Ovary (tissue), 3 donors: ENCODE measurements around the gene OTOP2.

Experiments used
- CTCF ChIP-seq, 3 donors: fragments of 450-650 bp in 2 of 3; fragments of 200-600 bp in 1 of 3; IDR thresholded peaks; one replicate each; pipeline versions ENCODE4 v1.5.1 to v1.8.0; 2016 to 2022; ENCODE audit warnings: antibody characterized with exemption in 3 of 3, mild to moderate bottlenecking in 1 of 3
- EP300 ChIP-seq: sonication (generic); formaldehyde crosslinking; IDR thresholded peaks from one replicate; pipeline ENCODE4 v1.6.1; 2017; ENCODE audit warnings: antibody characterized with exemption
- POLR2A ChIP-seq: fragments of 450-650 bp; IDR thresholded peaks from one replicate; pipeline ENCODE4 v1.6.1; 2017; ENCODE audit warnings: antibody characterized with exemption, mild to moderate bottlenecking, moderate library complexity
- donor health status: DM: no; HTN: no; CAD: no.

- TF ChIP-seq EP300 = no peak
- no peak for TF ChIP-seq POLR2A
- TF ChIP-seq CTCF (IDR thresholded peaks at IDR 0.05) = no peak
Observed at GRCh38 chr17:74943808-74944522, 19.9 kb downstream of the OTOP2 start.
